ENCODE data around the gene MCRIP2. TPM values are rescaled to one million over a fixed set of nuclear protein-coding genes. Genes with fewer than 3 reads are reported as not detected.

The MCRIP2 gene
- total and polyA plus RNA-seq, 9 of the 15 experiments (the other 6 are each of a cell fraction or from before 2014, with no cell fraction given), result 0.80 to 120 (median 35.2) TPM

DNA sequence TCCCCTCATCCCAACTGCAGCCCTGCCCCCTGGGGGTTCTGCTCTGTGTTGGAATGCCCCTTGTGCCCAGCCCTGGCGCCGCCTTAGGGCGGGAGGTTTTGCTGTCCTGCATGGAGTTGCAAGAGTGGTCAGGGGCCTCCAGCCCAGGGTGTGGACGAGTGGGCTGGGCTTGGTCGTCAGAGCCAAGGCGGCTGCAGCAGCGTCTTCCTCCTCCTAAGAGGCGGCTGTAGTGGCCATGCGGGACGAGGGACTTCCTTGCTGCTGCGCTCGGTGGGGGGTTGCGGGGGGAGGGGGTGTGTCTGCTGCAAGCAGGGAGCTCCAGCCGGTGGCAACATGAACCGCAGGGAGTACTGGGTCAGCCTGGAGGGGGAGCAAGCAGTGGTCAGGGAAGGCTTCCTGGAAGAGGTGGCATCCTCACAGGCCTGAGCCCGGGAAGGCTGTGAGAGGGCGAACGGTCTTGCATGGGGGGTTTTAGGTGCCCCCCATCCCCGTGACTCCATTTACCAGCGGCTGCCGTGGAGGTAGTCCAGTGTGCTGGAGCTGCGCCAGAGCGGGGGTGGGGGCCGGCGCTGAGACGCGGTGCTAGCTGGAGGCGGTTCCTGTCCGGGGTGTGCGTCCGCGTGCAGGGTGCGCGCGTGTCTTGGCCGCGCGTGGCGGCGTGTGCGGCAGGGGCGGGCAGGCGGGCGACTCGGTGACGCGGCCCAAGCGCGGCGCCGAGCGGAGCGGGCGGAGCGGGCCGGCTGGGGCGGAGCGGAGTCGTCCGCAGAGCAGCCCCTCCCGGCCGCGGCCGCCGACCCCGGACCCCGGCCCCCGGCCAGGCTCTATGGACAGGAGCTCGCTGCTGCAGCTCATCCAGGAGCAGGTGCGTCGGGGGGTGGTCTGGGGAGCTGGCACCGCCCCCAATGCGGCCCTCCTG, 33.6 kb downstream of the MCRIP2 start, which contains the start of gene RHBDL1 (continued):
- TF ChIP-seq, protein P1, sequence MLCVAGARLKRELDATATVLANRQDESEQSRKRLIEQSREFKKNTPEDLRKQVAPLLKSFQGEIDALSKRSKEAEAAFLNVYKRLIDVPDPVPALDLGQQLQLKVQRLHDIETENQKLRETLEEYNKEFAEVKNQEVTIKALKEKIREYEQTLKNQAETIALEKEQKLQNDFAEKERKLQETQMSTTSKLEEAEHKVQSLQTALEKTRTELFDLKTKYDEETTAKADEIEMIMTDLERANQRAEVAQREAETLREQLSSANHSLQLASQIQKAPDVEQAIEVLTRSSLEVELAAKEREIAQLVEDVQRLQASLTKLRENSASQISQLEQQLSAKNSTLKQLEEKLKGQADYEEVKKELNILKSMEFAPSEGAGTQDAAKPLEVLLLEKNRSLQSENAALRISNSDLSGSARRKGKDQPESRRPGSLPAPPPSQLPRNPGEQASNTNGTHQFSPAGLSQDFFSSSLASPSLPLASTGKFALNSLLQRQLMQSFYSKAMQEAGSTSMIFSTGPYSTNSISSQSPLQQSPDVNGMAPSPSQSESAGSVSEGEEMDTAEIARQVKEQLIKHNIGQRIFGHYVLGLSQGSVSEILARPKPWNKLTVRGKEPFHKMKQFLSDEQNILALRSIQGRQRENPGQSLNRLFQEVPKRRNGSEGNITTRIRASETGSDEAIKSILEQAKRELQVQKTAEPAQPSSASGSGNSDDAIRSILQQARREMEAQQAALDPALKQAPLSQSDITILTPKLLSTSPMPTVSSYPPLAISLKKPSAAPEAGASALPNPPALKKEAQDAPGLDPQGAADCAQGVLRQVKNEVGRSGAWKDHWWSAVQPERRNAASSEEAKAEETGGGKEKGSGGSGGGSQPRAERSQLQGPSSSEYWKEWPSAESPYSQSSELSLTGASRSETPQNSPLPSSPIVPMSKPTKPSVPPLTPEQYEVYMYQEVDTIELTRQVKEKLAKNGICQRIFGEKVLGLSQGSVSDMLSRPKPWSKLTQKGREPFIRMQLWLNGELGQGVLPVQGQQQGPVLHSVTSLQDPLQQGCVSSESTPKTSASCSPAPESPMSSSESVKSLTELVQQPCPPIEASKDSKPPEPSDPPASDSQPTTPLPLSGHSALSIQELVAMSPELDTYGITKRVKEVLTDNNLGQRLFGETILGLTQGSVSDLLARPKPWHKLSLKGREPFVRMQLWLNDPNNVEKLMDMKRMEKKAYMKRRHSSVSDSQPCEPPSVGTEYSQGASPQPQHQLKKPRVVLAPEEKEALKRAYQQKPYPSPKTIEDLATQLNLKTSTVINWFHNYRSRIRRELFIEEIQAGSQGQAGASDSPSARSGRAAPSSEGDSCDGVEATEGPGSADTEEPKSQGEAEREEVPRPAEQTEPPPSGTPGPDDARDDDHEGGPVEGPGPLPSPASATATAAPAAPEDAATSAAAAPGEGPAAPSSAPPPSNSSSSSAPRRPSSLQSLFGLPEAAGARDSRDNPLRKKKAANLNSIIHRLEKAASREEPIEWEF (CRISPR knock-in tag; IDR thresholded peaks at IDR 0.05), result no peak
- TF ChIP-seq, protein P2, sequence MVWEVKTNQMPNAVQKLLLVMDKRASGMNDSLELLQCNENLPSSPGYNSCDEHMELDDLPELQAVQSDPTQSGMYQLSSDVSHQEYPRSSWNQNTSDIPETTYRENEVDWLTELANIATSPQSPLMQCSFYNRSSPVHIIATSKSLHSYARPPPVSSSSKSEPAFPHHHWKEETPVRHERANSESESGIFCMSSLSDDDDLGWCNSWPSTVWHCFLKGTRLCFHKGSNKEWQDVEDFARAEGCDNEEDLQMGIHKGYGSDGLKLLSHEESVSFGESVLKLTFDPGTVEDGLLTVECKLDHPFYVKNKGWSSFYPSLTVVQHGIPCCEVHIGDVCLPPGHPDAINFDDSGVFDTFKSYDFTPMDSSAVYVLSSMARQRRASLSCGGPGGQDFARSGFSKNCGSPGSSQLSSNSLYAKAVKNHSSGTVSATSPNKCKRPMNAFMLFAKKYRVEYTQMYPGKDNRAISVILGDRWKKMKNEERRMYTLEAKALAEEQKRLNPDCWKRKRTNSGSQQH (CRISPR knock-in tag; IDR thresholded peaks at IDR 0.05), result 0 out of 2 replicates have a peak, but pooled peaks have one; percentile 45
- TF ChIP-seq MCM3 (IDR thresholded peaks at IDR 0.05) (no peak), MAFK (IDR thresholded peaks at IDR 0.05; ENCODE audit: low read length) (no peak), BACH1 (tag; IDR thresholded peaks at IDR 0.05) (no peak), NEUROD1 (IDR thresholded peaks at IDR 0.05; ENCODE audit: borderline replicate concordance, low read depth, low read length, partially characterized antibody) (no peak), ZNF23 (CRISPR knock-in tag; IDR thresholded peaks at IDR 0.05) (no peak), KAT8 (IDR thresholded peaks at IDR 0.05; ENCODE audit: low read depth) (no peak), ELF4 (CRISPR knock-in tag; IDR thresholded peaks at IDR 0.05) (0 out of 2 replicates have a peak, but pooled peaks have one; percentile 43), MCM7 (IDR thresholded peaks at IDR 0.05) (no peak), CREM (IDR thresholded peaks at IDR 0.05; ENCODE audit: low read depth) (no peak), ETV1 (tag; conservative IDR thresholded peaks at IDR 0.05; ENCODE audit: low read depth) (peak; percentile 21; the same call in 1 of the 2 replicates)
- TF ChIP-seq, protein P3, sequence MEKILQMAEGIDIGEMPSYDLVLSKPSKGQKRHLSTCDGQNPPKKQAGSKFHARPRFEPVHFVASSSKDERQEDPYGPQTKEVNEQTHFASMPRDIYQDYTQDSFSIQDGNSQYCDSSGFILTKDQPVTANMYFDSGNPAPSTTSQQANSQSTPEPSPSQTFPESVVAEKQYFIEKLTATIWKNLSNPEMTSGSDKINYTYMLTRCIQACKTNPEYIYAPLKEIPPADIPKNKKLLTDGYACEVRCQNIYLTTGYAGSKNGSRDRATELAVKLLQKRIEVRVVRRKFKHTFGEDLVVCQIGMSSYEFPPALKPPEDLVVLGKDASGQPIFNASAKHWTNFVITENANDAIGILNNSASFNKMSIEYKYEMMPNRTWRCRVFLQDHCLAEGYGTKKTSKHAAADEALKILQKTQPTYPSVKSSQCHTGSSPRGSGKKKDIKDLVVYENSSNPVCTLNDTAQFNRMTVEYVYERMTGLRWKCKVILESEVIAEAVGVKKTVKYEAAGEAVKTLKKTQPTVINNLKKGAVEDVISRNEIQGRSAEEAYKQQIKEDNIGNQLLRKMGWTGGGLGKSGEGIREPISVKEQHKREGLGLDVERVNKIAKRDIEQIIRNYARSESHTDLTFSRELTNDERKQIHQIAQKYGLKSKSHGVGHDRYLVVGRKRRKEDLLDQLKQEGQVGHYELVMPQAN (IDR thresholded peaks at IDR 0.05; ENCODE audit: borderline replicate concordance), result peak; percentile 48; the same call in 1 of the 2 replicates
- TF ChIP-seq, protein P4, sequence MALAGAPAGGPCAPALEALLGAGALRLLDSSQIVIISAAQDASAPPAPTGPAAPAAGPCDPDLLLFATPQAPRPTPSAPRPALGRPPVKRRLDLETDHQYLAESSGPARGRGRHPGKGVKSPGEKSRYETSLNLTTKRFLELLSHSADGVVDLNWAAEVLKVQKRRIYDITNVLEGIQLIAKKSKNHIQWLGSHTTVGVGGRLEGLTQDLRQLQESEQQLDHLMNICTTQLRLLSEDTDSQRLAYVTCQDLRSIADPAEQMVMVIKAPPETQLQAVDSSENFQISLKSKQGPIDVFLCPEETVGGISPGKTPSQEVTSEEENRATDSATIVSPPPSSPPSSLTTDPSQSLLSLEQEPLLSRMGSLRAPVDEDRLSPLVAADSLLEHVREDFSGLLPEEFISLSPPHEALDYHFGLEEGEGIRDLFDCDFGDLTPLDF (CRISPR knock-in tag; IDR thresholded peaks at IDR 0.05), result no peak
- TF ChIP-seq, protein P5, sequence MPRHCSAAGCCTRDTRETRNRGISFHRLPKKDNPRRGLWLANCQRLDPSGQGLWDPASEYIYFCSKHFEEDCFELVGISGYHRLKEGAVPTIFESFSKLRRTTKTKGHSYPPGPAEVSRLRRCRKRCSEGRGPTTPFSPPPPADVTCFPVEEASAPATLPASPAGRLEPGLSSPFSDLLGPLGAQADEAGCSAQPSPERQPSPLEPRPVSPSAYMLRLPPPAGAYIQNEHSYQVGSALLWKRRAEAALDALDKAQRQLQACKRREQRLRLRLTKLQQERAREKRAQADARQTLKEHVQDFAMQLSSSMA (CRISPR knock-in tag; IDR thresholded peaks at IDR 0.05), result peak; percentile 44; the same call in 1 of the 2 replicates
